Esophagus (tissue), 2 donors: ENCODE measurements around the gene RPS21. TPM values are rescaled to one million over a fixed set of nuclear protein-coding genes. Genes with fewer than 3 reads are reported as not detected.
A peak's percentile ranks its signal among the peaks of the same experiment; 100 is the strongest.
"Not testable (repeated sequence)": the region's sequence is repeated elsewhere in the genome, so short reads cannot be mapped to it uniquely, and the experiment has no call there.

ENCODE experiments used
- H3K27ac ChIP-seq, 2 donors: one replicate each; pipeline ENCODE4 v1.5.1; 2013; ENCODE audit warnings: low read depth in 2 of 2, mild to moderate bottlenecking in 2 of 2, inconsistent platforms in 1 of 2, low read length in 1 of 2, moderate library complexity in 1 of 2
- H3K27me3 ChIP-seq, 2 donors: one replicate each; pipeline ENCODE4 v1.6.1; 2013; ENCODE audit warnings: low read length in 2 of 2, control low read depth in 1 of 2, mild to moderate bottlenecking in 1 of 2; ENCODE audit not compliant: insufficient read depth in 2 of 2, control insufficient read depth in 1 of 2
- H3K36me3 ChIP-seq, 2 donors: one replicate each; pipeline ENCODE4 v1.6.1; 2013; ENCODE audit warnings: low read length in 1 of 2; ENCODE audit not compliant: control insufficient read depth in 2 of 2, insufficient read depth in 2 of 2
- H3K4me1 ChIP-seq, 2 donors: one replicate each; pipeline ENCODE4 v1.6.1; 2013; ENCODE audit warnings: low read length in 1 of 2; ENCODE audit not compliant: control insufficient read depth in 2 of 2, insufficient read depth in 2 of 2
- H3K4me3 ChIP-seq, 2 donors: one replicate each; pipeline ENCODE4 v1.5.1; 2013; ENCODE audit warnings: low read length in 2 of 2, mild to moderate bottlenecking in 2 of 2, low read depth in 1 of 2, moderate library complexity in 1 of 2
- H3K9me3 ChIP-seq, 2 donors: one replicate each; pipeline ENCODE4 v1.6.1; 2013; ENCODE audit warnings: mild to moderate bottlenecking in 2 of 2, low read depth in 1 of 2, low read length in 1 of 2, moderate library complexity in 1 of 2; ENCODE audit not compliant: control insufficient read depth in 2 of 2, insufficient read depth in 1 of 2
- WGBS, 2 donors: extraction: QIAGEN DNeasy Blood & Tissue Kit; methylation state at CpG; one replicate each; pipeline ENCODE4 v1.1.7; 2013; 5-methylcytosine and 5-hydroxymethylcytosine counted together
- polyA plus RNA-seq, 2 donors: library from polyadenylated mRNA; stranded (reverse); fragments of 200-250 nt; gene quantifications; one replicate each; pipeline ENCODE4 v1.2.3, GENCODE V29; 2013
- donor health status: healthy with polysubstance abuse.
- donor health status: Bipolar disorder and iron deficiency.

Gene RPS21
- polyA plus RNA-seq, 2 donors = 4,370 to 5,155 TPM

- Histone ChIP-seq H3K27ac (no peak overlapping the region), H3K4me3 (no peak overlapping the region), H3K9me3 (peaks cover 0 to 7% of the 10 kb centered on the region in 2 donors), H3K4me1 (peaks cover 2 to 26% of the 10 kb centered on the region in 2 donors), H3K36me3 (peaks cover 0 to 15% of the 10 kb centered on the region in 2 donors), H3K27me3 (no peaks in the 10 kb centered on the region)
- 85 to 86% methylated on average over 20 of the region's 20 CpGs for WGBS, 2 donors
These were observed 35.9 kb downstream of the RPS21 start for GRCh38 chr20:62422636-62423325.

- no peak overlapping the region for H3K4me3 ChIP-seq
- WGBS, 2 donors = 48 to 52% methylated on average over 10 of the region's 10 CpGs
- H3K36me3 ChIP-seq = peaks cover 0 to 15% of the 10 kb centered on the region in 2 donors
- H3K27ac ChIP-seq = no peak overlapping the region
- peaks cover 0 to 7% of the 10 kb centered on the region in 2 donors for H3K9me3 ChIP-seq
- H3K27me3 ChIP-seq = no peaks in the 10 kb centered on the region
- peaks cover 5 to 30% of the 10 kb centered on the region in 2 donors for H3K4me1 ChIP-seq
These were observed 36.4 kb downstream of the RPS21 start for GRCh38 chr20:62423326-62423706.

- 46 to 51% methylated on average over 22 to 23 of the region's 23 CpGs for WGBS, 2 donors
- Histone ChIP-seq H3K9me3 (peaks cover 0 to 7% of the 10 kb centered on the region in 2 donors), H3K4me1 (peaks cover 8 to 32% of the 10 kb centered on the region in 2 donors), H3K36me3 (peaks cover 0 to 11% of the 10 kb centered on the region in 2 donors), H3K4me3 (no peak overlapping the region), H3K27me3 (no peaks in the 10 kb centered on the region), H3K27ac (no peak overlapping the region)
These were observed 37.6 kb downstream of the RPS21 start for GRCh38 chr20:62424249-62425107.

GRCh38 chr20:62425281-62426058 is 38.6 kb downstream of the RPS21 start:
- Histone ChIP-seq H3K4me1 (peaks cover 8 to 32% of the 10 kb centered on the region in 2 donors), H3K9me3 (peaks cover 0 to 7% of the 10 kb centered on the region in 2 donors), H3K36me3 (peaks cover 0 to 11% of the 10 kb centered on the region in 2 donors), H3K4me3 (no peak overlapping the region), H3K27ac (no peak overlapping the region), H3K27me3 (no peaks in the 10 kb centered on the region)
- WGBS, 2 donors = 86 to 88% methylated on average over 21 of the region's 21 CpGs

- 96 to 98% methylated on average over 4 of the region's 4 CpGs for WGBS, 2 donors
- not testable (repeated sequence) for H3K9me3 ChIP-seq, H3K4me3 ChIP-seq, H3K27ac ChIP-seq, H3K27me3 ChIP-seq
- H3K36me3 ChIP-seq = peaks cover 0 to 11% of the 10 kb centered on the region in 2 donors
- H3K4me1 ChIP-seq = peaks cover 8 to 32% of the 10 kb centered on the region in 2 donors
These were observed 39.1 kb downstream of the RPS21 start for GRCh38 chr20:62426059-62426348.

GRCh38 chr20:62426699-62427131 is 39.8 kb downstream of the RPS21 start:
- 40 to 51% methylated on average over 20 to 22 of the region's 22 CpGs for WGBS, 2 donors
- H3K4me1 ChIP-seq = peaks cover 8 to 25% of the 10 kb centered on the region in 2 donors

GRCh38 chr20:62427172-62428001 is 40.5 kb downstream of the RPS21 start, which contains the start of gene RBBP8NL:
Gene RBBP8NL, minus strand, starts transcription at chr20:62427539. Its CDS starts 7,892 bp downstream, at chr20:62419647.
- Histone ChIP-seq H3K27me3 (no peaks in the 10 kb centered on the region), H3K4me1 (peaks cover 8 to 24% of the 10 kb centered on the region in 2 donors), H3K9me3 (no peaks in the 10 kb centered on the region), H3K27ac (peak within 1 kb of the TSS; percentile 84 to 89), H3K4me3 (peak within 1 kb of the TSS; percentile 35 to 61), H3K36me3 (peaks cover 0 to 4% of the 10 kb centered on the region in 2 donors)
- 43 to 46% methylated on average over 28 of the region's 28 CpGs for WGBS, 2 donors

More at GRCh38 chr20:62426699-62427131, 39.8 kb downstream of the RPS21 start:
- peaks cover 0 to 5% of the 10 kb centered on the region in 2 donors for H3K36me3 ChIP-seq
- H3K27ac ChIP-seq = peak overlapping the region; percentile 84 to 89
- H3K4me3 ChIP-seq = peak overlapping the region; percentile 35 to 61
- H3K9me3 ChIP-seq = peaks cover 0 to 3% of the 10 kb centered on the region in 2 donors
- no peaks in the 10 kb centered on the region for H3K27me3 ChIP-seq

GRCh38 chr20:62428002-62428372 is 41.1 kb downstream of the RPS21 start:
- Histone ChIP-seq H3K4me1 (peaks cover 8 to 24% of the 10 kb centered on the region in 2 donors), H3K27ac (peak overlapping the region; percentile 80 to 88)
- WGBS, 2 donors = 69 to 71% methylated on average over 10 of the region's 10 CpGs

More at GRCh38 chr20:62428002-62428372, 41.1 kb downstream of the RPS21 start:
- no peaks in the 10 kb centered on the region for H3K9me3 ChIP-seq
- no peak overlapping the region for H3K4me3 ChIP-seq
- H3K27me3 ChIP-seq = no peaks in the 10 kb centered on the region
- H3K36me3 ChIP-seq = peaks cover 0 to 4% of the 10 kb centered on the region in 2 donors
